ENCODE results near the gene DNAL1.

DNAL1 gene

GRCh38 chr14:73744175-73744867 lies 99.5 kb downstream of the DNAL1 start:
- no peak for DNase-seq (ENCODE audit: low read depth)

- DNase-seq (ENCODE audit: low read depth): no peak
These were observed 100.2 kb downstream of the DNAL1 start for GRCh38 chr14:73744874-73745529.

GRCh38 chr14:73745571-73746519 lies 101.1 kb downstream of the DNAL1 start:
- DNase-seq (ENCODE audit: low read depth): no peak

- no peak for DNase-seq (ENCODE audit: low read depth)
These were observed 102.0 kb downstream of the DNAL1 start for GRCh38 chr14:73746520-73747378.

- DNase-seq (ENCODE audit: low read depth): no peak
These were observed 102.8 kb downstream of the DNAL1 start for GRCh38 chr14:73747379-73748211.

GRCh38 chr14:73748858-73749357 lies 104.1 kb downstream of the DNAL1 start:
- no peak for DNase-seq (ENCODE audit: low read depth)

GRCh38 chr14:73749706-73750530 lies 105.1 kb downstream of the DNAL1 start:
- no peak for DNase-seq (ENCODE audit: low read depth)

GRCh38 chr14:73750531-73750901 lies 105.7 kb downstream of the DNAL1 start:
- no peak for DNase-seq (ENCODE audit: low read depth)

- no peak for DNase-seq (ENCODE audit: low read depth)
These were observed 106.4 kb downstream of the DNAL1 start for GRCh38 chr14:73751157-73751691.

GRCh38 chr14:73752297-73752992 lies 107.7 kb downstream of the DNAL1 start:
- DNase-seq (ENCODE audit: low read depth): no peak
